A673 (cell line): ENCODE data around the gene TMEM121B.

Experiments used
- EZH2 ChIP-seq: fragments of 200-600 bp; sonication (generic); IDR thresholded peaks from 2 replicates; pipeline ENCODE4 v1.6.1; 2017; ENCODE audit warnings: borderline replicate concordance, low read depth, mild to moderate bottlenecking, mixed read lengths, antibody characterized with exemption, low read length; ENCODE audit not compliant: poor library complexity, severe bottlenecking
- TF ChIP-seq, protein P1 (sequence below): fragments of 300-800, 200-600 bp; sonication (generic); conservative IDR thresholded peaks from 2 replicates; pipeline ENCODE4 v1.5.1; 2017; ENCODE audit warnings: low read depth, mild to moderate bottlenecking, antibody characterized with exemption, low read length, moderate library complexity, mixed read lengths

GRCh38 chr22:17155941-17156340 lies 34.8 kb upstream of the TMEM121B start:
- TF ChIP-seq, protein P1, sequence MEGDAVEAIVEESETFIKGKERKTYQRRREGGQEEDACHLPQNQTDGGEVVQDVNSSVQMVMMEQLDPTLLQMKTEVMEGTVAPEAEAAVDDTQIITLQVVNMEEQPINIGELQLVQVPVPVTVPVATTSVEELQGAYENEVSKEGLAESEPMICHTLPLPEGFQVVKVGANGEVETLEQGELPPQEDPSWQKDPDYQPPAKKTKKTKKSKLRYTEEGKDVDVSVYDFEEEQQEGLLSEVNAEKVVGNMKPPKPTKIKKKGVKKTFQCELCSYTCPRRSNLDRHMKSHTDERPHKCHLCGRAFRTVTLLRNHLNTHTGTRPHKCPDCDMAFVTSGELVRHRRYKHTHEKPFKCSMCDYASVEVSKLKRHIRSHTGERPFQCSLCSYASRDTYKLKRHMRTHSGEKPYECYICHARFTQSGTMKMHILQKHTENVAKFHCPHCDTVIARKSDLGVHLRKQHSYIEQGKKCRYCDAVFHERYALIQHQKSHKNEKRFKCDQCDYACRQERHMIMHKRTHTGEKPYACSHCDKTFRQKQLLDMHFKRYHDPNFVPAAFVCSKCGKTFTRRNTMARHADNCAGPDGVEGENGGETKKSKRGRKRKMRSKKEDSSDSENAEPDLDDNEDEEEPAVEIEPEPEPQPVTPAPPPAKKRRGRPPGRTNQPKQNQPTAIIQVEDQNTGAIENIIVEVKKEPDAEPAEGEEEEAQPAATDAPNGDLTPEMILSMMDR = no peak
- no peak for TF ChIP-seq EZH2
